Effector CD4-positive, alpha-beta T cell (primary cell): ENCODE results near the gene ECSIT.

Experiments used
- DNase-seq: peaks from one replicate; pipeline ENCODE4 v3.0.0-alpha.2; 2020

The ECSIT gene

GRCh38 chr19:11499220-11499726 is 29.7 kb downstream of the ECSIT start:
- DNase-seq = no peak

GRCh38 chr19:11496391-11497163 is 32.4 kb downstream of the ECSIT start:
- DNase-seq = peak; percentile 54

GRCh38 chr19:11495885-11496284 is 33.0 kb downstream of the ECSIT start:
- no peak for DNase-seq

GRCh38 chr19:11495481-11495880 is 33.5 kb downstream of the ECSIT start:
- DNase-seq = no peak

- DNase-seq = no peak
Observed at GRCh38 chr19:11494634-11495285, 34.2 kb downstream of the ECSIT start.

- no peak for DNase-seq
Observed at GRCh38 chr19:11489378-11489777, 39.6 kb downstream of the ECSIT start.

- no peak for DNase-seq
Observed at GRCh38 chr19:11486661-11487503, 42.1 kb downstream of the ECSIT start.

GRCh38 chr19:11485245-11485837 is 43.6 kb downstream of the ECSIT start:
- DNase-seq = no peak

- DNase-seq = no peak
Observed at GRCh38 chr19:11483366-11484111, 45.4 kb downstream of the ECSIT start.

- DNase-seq = peak; percentile 81
Observed at GRCh38 chr19:11482384-11483050, 46.4 kb downstream of the ECSIT start.

- DNase-seq = peak; percentile 20
Observed at GRCh38 chr19:11481534-11482383, 47.2 kb downstream of the ECSIT start.

- DNase-seq = no peak
Observed at GRCh38 chr19:11480715-11481533, 48.0 kb downstream of the ECSIT start, which contains the start of gene ELAVL3. ELAVL3 (minus strand) TSS chr19:11481046; CDS start chr19:11480608, 438 bp downstream.

- no peak for DNase-seq
Observed at GRCh38 chr19:11479898-11480714, 48.8 kb downstream of the ECSIT start.

GRCh38 chr19:11479090-11479897 is 49.6 kb downstream of the ECSIT start:
- no peak for DNase-seq

- no peak for DNase-seq
Observed at GRCh38 chr19:11478167-11479089, 50.5 kb downstream of the ECSIT start.

GRCh38 chr19:11475861-11476260 is 53.1 kb downstream of the ECSIT start:
- no peak for DNase-seq
